Left lobe of liver (tissue), 2 donors: ENCODE data around the gene CGNL1. TPM values are rescaled to one million over a fixed set of nuclear protein-coding genes. Genes with fewer than 3 reads are reported as not detected.

Experiments
- ATAC-seq: fragments of 200-7000 bp; cut with Tn5 transposase; one replicate; pipeline ENCODE4 v1.9.1; 2020; ENCODE audit warnings: mild to moderate bottlenecking, moderate library complexity
- DNase-seq: peaks from one replicate; pipeline ENCODE4 v3.0.0-alpha.2; 2020; ENCODE audit warnings: low spot score
- total RNA-seq: library from RNA; stranded (reverse); gene quantifications from one replicate; pipeline ENCODE4 v1.2.1, GENCODE V29; 2021
- donor health status: DM: no; HTN: no; CAD: no; lungs with moderate emphysema.
- donor health status: DM: no; HTN: yes; CAD: no.

Gene CGNL1
- total RNA-seq, 1 donor from 2014 or later: 42.9 TPM

DNA sequence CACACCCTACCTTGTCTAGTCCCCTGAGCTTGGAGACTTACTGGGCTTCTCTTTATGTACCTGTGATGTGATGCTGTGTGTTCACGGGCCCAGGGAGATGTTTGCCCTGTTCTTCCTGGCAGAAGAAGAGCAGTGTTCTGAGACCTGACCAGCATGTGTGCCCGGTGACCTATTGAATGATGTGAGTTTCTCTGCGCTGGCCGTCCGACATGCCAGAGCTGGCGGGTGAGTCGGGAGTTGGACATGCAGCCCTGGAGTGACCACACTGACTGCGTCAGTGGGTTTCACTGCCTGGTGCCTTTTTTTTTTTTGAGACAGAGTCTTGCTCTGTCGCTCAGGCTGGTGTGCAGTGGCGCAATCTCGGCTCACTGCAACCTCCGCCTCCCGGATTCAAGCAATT is 42.3 kb downstream of the CGNL1 start:
- DNase-seq (peak; percentile 92), ATAC-seq (peak; percentile 92)

GRCh38 chr15:57419335-57419734 is 43.0 kb downstream of the CGNL1 start:
- ATAC-seq: no peak

DNA sequence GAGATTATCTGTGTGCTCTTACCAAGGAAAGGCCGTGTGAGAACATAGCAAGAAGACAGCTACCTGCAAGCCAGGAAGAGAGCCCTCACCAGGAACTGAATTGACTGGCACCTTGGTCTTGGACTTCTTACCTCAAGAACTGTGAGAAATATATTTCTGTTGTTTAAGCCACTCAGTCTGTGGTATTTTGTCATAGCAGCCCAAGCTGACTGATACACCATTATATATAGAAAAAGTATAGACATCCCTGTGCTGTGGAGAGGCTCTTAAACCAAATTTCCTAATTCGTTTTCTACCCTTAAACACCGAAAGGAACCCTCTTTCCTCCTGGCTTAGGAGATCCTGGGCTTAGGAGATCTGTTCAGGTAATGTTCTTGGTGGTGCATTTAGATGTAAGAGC is 44.8 kb downstream of the CGNL1 start:
- DNase-seq (no peak), ATAC-seq (no peak)

More at GRCh38 chr15:57419335-57419734, 43.0 kb downstream of the CGNL1 start:
- no peak for DNase-seq

GRCh38 chr15:57421551-57421950 is 45.2 kb downstream of the CGNL1 start:
- no peak for DNase-seq
- no peak for ATAC-seq

DNA sequence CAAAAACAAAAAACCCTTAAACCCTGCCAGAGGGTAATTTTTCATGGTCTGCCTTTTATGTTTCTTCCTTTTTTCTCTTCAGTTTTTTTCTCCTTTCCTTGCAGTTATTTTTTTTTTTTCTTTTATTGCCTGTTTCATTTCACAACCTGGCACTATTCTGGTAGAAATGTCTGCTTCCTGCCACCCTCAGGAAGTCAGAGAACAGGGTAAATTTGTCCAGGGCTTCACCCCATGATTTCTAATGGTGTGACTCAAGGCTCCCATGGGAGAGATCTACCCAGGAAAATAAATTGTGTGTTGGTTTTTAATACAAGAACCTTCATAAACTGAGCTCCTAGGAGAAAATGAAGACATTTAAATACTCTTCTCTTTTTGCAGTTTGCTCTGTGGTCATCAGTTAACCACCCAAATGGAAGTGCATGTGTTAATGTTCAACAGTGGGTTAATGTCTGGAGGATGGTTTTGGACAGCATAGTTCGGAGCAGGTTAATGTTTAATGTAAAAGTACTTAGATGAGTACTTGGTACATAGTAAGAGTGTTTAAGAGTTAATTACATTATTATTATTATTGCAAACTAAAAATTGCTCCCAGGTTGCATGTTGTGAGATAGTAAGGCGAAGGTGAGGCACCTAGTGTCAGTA is 45.9 kb downstream of the CGNL1 start:
- ATAC-seq (peak; percentile 47), DNase-seq (no peak)

DNA sequence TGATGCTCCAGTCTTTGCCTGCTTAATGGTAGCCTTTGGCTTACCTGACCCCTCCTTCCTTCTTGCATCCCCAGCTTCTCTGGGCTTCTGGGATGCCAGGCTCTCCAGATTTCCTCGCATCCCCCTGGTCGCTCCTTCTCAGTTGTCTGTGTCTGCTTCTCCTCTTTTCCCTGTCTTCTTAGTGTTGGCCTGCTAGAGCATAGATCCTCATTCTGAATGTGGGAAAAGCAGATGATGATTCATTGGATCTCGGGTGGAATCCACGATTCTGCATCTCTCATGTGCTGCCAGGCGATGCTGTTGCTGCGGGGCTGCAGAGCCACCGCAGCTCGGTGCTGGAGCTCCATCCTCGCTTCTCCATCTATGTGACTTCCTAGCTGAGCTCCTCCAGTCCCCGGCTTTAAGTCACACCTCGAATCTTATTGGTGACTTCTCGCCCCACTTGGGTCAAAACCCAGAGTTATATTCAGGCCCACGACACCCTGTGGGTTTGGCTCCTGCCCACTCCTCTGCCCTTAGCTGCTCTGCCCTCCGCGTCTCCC is 47.4 kb downstream of the CGNL1 start:
- ATAC-seq (no peak), DNase-seq (no peak)

DNA sequence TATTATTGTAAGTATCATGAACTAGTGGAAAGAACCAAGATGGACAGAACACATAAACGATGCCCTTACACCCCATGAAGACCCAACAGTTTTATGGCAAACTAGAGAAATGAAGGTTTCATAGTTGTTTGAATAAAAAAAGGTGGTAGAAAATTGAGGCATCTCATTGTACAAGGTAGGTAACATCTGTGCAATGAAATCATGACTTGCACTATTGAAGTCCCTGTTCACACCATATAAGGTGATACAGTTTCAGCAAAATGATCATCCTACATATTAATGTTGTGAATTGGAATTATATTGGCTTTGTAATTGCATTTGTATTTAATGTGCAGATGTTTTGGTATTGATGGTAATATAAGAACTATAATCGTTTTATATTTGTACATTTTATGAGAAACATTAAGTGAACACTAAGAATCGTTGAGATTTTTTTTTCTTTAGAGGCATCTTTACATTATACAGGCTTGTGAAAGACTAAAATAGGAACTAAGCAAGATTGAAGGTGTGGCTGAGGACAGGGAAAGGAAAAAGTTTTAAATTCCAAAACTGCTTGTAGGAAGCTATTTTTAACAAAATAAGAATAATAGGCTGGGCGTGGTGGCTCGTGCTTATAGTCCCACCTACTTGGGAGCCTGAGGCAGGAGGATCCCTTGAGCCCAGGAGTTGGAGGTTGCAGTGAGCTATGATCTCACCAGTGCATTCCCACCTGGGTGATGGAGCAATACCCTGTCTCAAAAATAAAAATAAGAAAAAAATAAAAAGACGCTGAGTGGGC is 48.5 kb downstream of the CGNL1 start:
- no peak for ATAC-seq
- DNase-seq: no peak

DNA sequence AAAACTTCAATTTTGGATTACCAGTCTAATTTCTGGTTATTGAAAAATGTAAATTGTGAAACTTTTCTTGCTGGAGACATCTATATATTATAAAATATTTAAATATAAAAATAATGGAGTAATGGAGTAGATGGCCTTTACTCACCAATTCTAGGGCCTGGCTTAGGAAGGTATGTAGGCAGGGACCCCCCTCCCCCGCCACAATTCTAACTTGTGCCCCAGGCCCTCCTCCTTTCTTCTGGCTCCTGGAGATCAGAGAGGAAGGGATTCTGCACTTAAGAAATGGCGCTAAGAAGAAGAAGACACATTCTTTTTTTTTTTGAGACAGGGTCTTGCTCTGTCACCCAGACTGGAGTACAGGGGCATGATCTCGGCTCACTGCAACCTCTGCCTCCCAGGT is 49.5 kb downstream of the CGNL1 start:
- DNase-seq (no peak), ATAC-seq (no peak)

DNA sequence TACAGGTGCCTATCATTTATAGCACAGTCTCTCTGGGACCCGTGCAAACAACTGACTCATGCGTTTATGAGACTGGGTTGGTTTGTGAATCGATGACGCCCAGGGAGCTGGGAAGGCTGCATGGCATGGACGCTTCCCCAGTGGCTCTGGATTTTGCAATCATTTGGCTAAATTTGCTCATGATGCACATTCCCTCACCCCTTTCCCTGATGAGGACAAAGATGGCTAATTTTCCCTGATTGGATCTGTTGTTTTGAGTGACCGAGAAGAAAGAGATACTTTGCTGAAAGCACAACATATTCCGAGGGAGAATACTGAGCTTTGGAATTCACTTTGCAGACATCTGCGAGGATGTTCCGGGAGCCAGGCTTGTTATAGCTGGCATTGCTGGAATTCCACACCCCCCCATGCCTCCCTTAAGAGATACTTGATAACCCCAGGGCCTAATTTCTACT is 51.1 kb downstream of the CGNL1 start:
- peak; percentile 82 for ATAC-seq
- peak; percentile 66 for DNase-seq

- DNase-seq: peak; percentile 70
These were observed 55.9 kb downstream of the CGNL1 start for GRCh38 chr15:57432141-57432741.

DNA sequence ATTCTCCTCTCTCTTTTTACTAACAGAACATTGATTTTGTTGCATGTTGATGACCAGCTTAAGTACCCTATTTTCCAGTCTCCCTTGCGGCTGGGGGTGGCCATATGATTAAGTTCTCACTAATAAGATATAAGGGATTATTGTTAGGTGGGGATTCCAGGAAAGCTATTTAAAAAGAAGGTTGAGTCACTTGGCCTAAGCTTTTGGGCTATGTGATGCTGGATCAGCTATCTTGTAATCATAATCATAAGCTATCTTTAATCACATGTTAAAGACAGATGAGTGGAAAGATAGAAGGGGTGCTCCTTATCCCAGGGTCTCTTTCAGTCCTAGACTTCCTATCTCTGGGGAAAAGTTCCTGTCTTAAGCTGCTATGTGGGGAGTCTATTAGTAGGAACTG is 59.9 kb downstream of the CGNL1 start:
- DNase-seq (no peak), ATAC-seq (no peak)

More at GRCh38 chr15:57432141-57432741, 55.9 kb downstream of the CGNL1 start:
- peak; percentile 78 for ATAC-seq

- ATAC-seq (peak; percentile 35), DNase-seq (no peak)
These were observed 60.7 kb downstream of the CGNL1 start for GRCh38 chr15:57436961-57437360.

DNA sequence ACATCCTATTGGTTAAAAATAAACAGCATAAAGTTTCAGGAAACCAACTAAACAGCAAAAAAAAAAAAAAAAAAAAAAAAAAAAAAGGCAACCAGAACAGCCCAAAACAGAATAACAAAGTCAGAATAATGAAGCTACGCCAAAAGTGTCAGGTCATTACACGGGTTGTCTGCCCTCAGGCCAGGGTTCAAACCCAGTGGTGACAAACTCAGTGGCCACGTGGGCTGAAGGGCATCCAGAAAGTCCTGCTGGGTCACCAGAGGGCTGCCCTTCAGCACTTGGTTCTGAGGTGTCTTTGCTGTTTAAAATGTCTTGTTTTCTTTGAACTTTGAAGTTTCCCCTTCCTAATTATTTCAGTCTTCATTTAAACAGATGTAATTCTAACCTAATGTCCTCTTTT is 61.3 kb downstream of the CGNL1 start:
- peak; percentile 95 for ATAC-seq
- DNase-seq: peak; percentile 91

- DNase-seq (no peak), ATAC-seq (no peak)
These were observed 61.9 kb downstream of the CGNL1 start for GRCh38 chr15:57438166-57438565.

DNA sequence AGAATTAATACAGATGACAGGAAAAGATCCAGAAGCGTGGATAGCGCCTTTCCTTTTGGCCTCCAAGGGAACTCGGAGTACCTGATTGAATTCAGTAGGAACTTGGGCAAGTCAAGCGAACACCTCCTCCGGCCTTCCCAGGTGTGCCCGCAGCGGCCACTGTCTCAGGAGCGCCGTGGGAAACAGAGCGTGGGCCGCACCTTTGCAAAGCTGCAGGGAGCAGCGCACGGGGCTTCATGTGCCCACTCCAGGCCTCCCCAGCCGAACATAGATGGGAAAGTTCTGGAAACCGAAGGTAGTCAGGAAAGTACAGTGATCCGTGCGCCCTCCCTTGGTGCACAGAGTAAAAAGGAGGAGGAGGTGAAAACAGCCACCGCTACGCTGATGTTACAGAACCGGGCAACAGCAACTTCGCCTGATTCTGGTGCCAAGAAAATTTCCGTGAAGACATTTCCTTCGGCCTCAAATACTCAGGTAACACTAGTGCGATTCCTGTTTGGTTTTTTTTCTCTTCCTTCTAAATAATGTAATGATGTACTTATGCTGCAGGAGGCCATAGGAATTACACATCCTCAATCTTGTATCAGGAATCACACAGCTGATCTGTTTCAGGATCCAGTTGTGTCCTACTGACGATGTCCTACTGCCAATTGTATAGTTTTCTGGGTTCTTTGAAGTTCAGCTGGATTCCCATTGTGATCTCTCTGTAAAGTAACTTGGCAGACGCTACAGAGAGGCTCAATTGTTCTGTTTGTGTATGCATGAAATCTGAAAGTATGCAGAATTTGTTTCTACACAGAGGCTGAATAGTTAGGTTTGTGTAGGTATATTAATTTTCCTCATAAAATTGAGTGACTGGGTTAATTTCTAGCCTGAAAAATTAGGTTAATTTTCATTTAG is 63.1 kb downstream of the CGNL1 start:
- ATAC-seq (no peak), DNase-seq (no peak)

GRCh38 chr15:57440167-57440566 is 63.9 kb downstream of the CGNL1 start:
- no peak for ATAC-seq
- no peak for DNase-seq

- DNase-seq (no peak), ATAC-seq (no peak)
These were observed 64.5 kb downstream of the CGNL1 start for GRCh38 chr15:57440799-57441198.

- no peak for DNase-seq
- ATAC-seq: no peak
These were observed 66.0 kb downstream of the CGNL1 start for GRCh38 chr15:57442335-57442734.

- DNase-seq (no peak), ATAC-seq (no peak)
These were observed 67.2 kb downstream of the CGNL1 start for GRCh38 chr15:57443486-57443885.

- no peak for ATAC-seq
- no peak for DNase-seq
These were observed 68.7 kb downstream of the CGNL1 start for GRCh38 chr15:57444877-57445513.
